ENCODE measurements around the gene TTC33.

TTC33 gene

GRCh38 chr5:40784916-40785315 is 29.2 kb upstream of the TTC33 start:
- Histone ChIP-seq H3K27ac (ENCODE audit: low read depth, low read length) (no peak overlapping the region), H3K9me2 (replicated peaks; ENCODE audit: insufficient read depth, low read length) (no peaks in the 10 kb centered on the region), H3K36me3 (ENCODE audit: low read length) (0 out of 2 replicates have a peak, but pooled peaks cover 4% of the 10 kb centered on the region), H3K4me3 (ENCODE audit: insufficient read depth, low read length, poor library complexity, severe bottlenecking) (no peak overlapping the region), H3K79me2 (ENCODE audit: insufficient read depth, low read length) (peaks cover 100% of the 10 kb centered on the region), H3K9ac (ENCODE audit: low read length) (no peak overlapping the region), H3K4me2 (ENCODE audit: low read depth, low read length, poor library complexity, severe bottlenecking) (no peak overlapping the region), H3K9me3 (ENCODE audit: insufficient read depth, low read length) (no peaks in the 10 kb centered on the region), H4K20me1 (ENCODE audit: low read depth, low read length) (peaks cover 27% of the 10 kb centered on the region), H2AFZ (ENCODE audit: low read depth, low read length, severe bottlenecking) (no peak overlapping the region), H3K27me3 (ENCODE audit: low read length) (no peaks in the 10 kb centered on the region), H3F3A (ENCODE audit: insufficient read depth) (no peaks in the 10 kb centered on the region)
- TF ChIP-seq CTCF (IDR thresholded peaks at IDR 0.05; ENCODE audit: insufficient read depth, low read length, poor library complexity, severe bottlenecking): no peak
- TF ChIP-seq EZH2phosphoT487 (conservative IDR thresholded peaks at IDR 0.05; ENCODE audit: low read length): no peak

- H4K20me1 ChIP-seq (ENCODE audit: low read depth, low read length): peaks cover 27% of the 10 kb centered on the region
- no peak overlapping the region for H3K27ac ChIP-seq (ENCODE audit: low read depth, low read length)
- TF ChIP-seq CTCF (IDR thresholded peaks at IDR 0.05; ENCODE audit: insufficient read depth, low read length, poor library complexity, severe bottlenecking): no peak
- TF ChIP-seq EZH2phosphoT487 (conservative IDR thresholded peaks at IDR 0.05; ENCODE audit: low read length): no peak
- 0 out of 2 replicates have a peak, but pooled peaks cover 4% of the 10 kb centered on the region for H3K36me3 ChIP-seq (ENCODE audit: low read length)
- no peak overlapping the region for H3K4me2 ChIP-seq (ENCODE audit: low read depth, low read length, poor library complexity, severe bottlenecking)
- no peaks in the 10 kb centered on the region for H3K27me3 ChIP-seq (ENCODE audit: low read length)
- H3K79me2 ChIP-seq (ENCODE audit: insufficient read depth, low read length): peaks cover 100% of the 10 kb centered on the region
- no peak overlapping the region for H3K4me3 ChIP-seq (ENCODE audit: insufficient read depth, low read length, poor library complexity, severe bottlenecking)
- H3K9ac ChIP-seq (ENCODE audit: low read length): no peak overlapping the region
- no peaks in the 10 kb centered on the region for H3F3A ChIP-seq (ENCODE audit: insufficient read depth)
- no peaks in the 10 kb centered on the region for H3K9me3 ChIP-seq (ENCODE audit: insufficient read depth, low read length)
- H2AFZ ChIP-seq (ENCODE audit: low read depth, low read length, severe bottlenecking): no peak overlapping the region
- H3K9me2 ChIP-seq (replicated peaks; ENCODE audit: insufficient read depth, low read length): no peaks in the 10 kb centered on the region
These were observed 28.4 kb upstream of the TTC33 start for GRCh38 chr5:40784027-40784653.

- Histone ChIP-seq H3K4me3 (ENCODE audit: insufficient read depth, low read length, poor library complexity, severe bottlenecking) (no peak overlapping the region), H4K20me1 (ENCODE audit: low read depth, low read length) (peaks cover 21% of the 10 kb centered on the region), H3K9ac (ENCODE audit: low read length) (no peak overlapping the region), H2AFZ (ENCODE audit: low read depth, low read length, severe bottlenecking) (no peak overlapping the region), H3F3A (ENCODE audit: insufficient read depth) (0 out of 2 replicates have a peak, but pooled peaks cover 3% of the 10 kb centered on the region), H3K9me2 (replicated peaks; ENCODE audit: insufficient read depth, low read length) (no peaks in the 10 kb centered on the region), H3K4me2 (ENCODE audit: low read depth, low read length, poor library complexity, severe bottlenecking) (no peak overlapping the region), H3K36me3 (ENCODE audit: low read length) (no peaks in the 10 kb centered on the region), H3K79me2 (ENCODE audit: insufficient read depth, low read length) (peaks cover 89% of the 10 kb centered on the region), H3K9me3 (ENCODE audit: insufficient read depth, low read length) (no peaks in the 10 kb centered on the region), H3K27me3 (ENCODE audit: low read length) (no peaks in the 10 kb centered on the region), H3K27ac (ENCODE audit: low read depth, low read length) (no peak overlapping the region)
- TF ChIP-seq EZH2phosphoT487 (conservative IDR thresholded peaks at IDR 0.05; ENCODE audit: low read length): no peak
- no peak for TF ChIP-seq CTCF (IDR thresholded peaks at IDR 0.05; ENCODE audit: insufficient read depth, low read length, poor library complexity, severe bottlenecking)
These were observed 26.2 kb upstream of the TTC33 start for GRCh38 chr5:40781843-40782409.

Measured in SU-DHL-6 (cell line).